GM21360 (cell line): ENCODE results near the gene PPEF1.
"Not testable (repeated sequence)": the region's sequence is repeated elsewhere in the genome, so short reads cannot be mapped to it uniquely, and the experiment has no call there.

Experiments
- ATAC-seq: cut with Tn5 transposase; IDR thresholded peaks from one replicate; pipeline ENCODE4 v1.9.1; 2021; ENCODE audit warnings: mild to moderate bottlenecking, moderate library complexity; ENCODE audit not compliant: unreplicated experiment

Gene PPEF1

DNA sequence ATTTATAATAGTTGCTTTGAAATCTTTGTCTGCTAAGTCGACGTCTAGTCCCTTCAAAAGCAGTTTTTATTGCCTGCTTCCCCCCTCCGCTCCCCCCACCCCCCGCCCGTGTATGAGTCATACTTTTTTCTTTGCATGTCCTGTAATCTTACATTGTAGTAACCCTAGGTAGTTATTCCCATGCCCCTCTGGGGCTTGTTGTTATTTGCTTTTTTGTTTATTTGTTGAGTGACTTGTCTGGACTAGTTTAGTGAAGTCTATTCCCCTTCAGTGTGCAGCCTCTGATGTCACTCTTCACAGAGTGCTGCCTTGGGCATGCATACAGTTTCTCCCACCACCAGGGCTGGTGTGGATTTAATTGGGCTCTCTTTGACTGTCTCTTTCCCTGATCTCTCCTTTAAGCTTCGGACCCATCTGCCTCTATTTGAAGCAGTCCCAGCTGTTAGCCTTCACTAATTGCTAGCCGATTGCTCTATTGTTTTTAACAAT, 86.2 kb downstream of the PPEF1 start:
- no peak for ATAC-seq

DNA sequence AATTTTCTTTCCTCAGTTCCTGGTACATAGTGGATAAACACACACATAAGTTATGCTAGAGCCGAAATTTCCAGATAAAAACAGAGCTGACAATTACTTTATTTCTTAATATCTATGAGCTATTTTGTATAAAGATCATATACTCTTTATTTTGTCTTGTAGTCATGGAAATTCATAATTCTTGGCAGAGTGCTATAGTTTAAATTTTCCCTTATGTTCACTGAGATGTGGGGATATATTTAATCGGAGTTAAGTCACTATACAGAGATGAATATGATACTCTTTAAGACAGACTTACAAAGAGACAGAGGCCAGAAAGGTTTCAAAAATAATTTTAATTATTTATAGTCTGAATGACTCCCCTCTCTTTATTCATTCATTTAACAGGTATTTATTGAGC, 89.7 kb downstream of the PPEF1 start:
- no peak for ATAC-seq

DNA sequence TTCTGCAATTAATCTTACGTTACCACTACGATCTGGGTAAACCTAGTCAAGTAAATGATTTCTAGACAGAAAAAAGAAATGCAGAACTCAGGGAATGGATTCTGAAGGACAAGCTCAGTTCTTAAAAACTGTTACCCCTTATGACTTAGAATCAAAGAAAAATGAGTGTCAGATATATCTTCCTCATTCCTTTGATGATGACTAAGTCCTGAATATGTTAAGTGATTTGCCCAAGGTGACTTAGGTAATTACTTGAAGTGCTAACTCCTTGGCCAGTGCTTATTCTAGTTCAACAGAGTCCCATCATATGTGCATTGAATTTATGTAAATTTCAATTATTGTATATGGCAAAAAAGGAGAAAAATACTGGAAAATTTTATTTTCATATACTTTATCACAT, 92.5 kb downstream of the PPEF1 start:
- no peak for ATAC-seq

DNA sequence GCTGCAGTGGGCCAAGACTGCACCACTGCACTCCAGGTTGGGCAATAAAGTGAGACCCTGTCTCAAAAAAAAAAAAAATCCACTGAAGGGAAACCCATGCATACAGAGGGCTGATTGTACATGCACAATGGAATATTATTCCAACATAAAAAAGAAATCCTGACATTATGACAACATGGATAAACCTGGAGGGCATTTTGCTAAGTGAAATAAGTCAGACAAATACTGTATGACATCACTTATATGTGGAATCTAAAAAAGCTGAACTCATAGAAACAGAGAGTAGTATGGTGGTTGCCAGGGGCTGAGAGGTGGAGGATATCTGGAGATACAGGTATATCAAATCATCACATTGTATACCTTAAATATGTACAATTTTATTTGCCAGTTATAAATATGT, 102.2 kb downstream of the PPEF1 start:
- no peak for ATAC-seq

DNA sequence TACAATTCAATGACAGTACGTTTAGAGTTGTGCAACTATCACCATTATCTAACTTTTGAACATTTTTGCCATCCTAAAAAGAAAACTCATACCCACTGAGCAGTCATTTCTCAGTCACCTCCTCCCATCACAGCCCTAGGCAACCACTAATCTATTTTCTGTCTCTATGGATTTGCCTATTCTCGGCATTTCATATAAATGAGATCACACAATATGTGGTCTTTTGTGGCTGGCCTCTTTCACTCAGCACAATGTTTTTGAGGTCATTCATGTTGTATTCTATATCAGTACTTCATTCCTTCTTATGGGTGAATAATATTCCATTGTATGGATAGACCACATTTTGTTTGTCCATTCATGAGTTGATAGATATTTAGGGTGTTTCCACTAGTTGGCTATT, 103.0 kb downstream of the PPEF1 start:
- ATAC-seq: no peak

DNA sequence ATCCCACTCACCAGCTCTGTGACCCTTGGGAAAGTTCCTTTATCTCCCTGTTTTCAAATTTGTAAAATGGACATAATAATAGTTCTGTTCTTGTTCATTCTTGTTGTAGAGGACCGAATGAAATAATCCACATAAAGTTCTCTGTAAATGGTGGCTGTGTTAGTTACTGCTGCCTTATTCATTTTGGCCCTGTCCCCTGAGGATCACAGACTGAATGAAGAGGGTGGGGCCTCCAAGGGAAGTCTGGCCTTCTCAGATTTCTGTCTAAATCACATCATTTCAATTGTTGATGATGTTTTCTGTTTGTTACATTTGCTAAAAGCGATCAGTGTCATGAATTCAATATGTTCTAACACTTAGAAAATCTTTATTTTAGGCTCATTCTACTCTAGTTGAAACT, 117.9 kb downstream of the PPEF1 start:
- no peak for ATAC-seq

DNA sequence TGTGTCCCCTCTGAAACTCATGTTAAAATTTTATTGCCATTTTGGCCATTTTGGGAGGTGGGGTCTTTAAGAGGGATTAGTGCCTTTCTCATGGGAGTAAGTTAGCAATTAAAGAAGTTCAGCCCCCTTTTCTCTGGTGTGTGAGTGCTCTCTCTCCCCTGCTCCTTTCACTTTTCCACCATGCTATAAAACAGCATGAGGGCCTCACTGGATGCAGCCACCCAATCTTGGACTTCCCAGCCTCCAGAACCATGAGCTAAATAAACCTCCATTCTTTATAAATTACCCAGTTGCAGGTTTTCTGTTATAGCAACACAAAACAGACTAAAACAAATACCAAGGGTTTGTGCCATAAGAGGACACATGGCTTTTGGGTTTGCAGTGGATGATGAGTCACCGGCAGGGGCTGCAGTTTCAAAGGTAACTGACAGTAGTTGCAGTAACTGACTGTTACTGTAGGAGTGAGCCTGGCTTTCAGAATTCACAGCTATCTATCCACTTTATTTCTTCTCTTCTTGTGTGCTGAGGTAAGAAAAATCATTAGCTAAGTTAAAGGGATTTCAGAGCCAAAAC, 121.5 kb downstream of the PPEF1 start:
- no peak for ATAC-seq

DNA sequence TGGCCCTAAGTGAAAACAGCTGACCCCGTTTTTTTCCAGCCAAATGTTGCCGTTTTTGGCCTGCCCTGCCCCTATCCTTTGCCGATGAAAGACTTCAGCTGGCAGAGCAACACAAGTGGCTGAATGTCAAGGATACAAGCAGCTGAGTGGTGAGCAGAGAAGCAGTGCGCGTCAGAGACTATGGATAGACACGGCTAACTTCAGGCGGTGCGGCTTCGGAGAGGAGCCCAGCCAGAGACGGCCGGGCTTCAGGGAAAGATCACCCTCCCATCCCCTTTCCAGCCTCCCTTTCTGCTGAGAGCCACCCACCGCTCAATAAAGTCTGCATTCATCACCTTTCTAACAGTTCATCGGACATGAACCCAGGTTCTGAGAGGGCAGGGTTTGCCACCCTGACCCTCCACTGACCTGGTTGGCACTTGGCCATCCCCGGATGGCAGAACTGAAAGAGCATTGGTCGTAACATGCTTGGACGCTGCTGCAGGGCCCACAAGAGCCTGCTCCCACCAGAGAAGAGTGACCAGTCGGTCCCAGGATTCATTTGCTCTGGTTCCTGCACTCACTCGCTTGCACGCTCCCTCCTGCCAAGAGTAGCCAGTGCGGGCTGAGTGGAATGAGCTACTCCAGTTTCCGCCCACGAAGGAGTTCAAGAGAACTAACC, 125.8 kb downstream of the PPEF1 start:
- ATAC-seq: no peak

DNA sequence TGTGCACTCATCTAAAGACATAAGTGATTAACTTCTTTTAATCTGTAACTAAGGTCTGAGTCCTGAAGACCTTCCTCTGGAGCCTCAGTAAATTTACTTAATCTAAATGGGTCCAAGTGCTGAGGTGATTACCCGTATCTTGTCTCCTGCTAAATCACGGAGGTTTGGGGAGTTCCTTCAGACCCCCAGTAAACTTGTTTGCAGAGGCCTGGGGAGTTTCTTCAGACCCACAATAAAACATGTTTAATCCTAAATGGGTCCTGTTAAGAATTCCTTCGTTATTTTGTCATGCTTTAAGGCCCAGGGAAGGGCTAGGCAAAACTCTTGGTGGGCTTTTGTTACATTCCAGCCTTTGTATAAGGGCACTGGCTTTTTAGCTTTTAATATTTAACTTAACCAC, 140.5 kb downstream of the PPEF1 start:
- not testable (repeated sequence) for ATAC-seq

DNA sequence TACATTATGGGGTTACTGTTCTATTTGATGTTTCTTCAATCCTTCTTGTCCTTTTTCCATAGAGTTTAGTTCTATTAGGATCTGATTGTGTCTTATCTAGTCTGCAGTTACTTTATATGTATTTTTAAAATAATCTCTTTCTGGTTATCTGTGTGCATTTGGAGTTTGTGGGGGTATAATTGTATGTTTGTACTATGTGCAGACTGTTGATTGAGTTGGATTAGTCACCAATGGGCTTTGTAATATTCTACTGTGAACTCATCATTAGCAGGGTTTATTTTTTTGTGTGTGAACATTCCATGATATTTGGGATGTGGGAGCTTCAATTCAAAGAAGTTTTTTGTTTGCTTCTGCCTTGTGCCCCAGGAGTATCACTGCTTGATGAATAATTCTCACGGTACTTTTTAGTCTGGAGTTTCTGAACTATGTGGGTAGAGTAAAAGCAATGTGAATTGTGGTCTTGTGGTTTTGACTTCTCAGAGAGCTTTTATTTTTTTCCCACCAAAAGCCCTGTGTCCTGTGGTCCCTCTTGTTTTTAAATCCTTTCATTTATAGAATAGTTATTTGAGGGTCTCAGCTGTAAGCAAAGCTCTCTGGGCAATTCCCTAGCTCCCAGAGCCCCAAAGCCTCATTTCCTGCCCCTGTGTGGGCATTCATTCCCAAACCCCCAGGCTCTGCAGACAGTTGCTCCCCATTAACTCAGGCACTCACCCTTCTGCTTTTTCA, 148.6 kb downstream of the PPEF1 start:
- ATAC-seq: peak; percentile 90

DNA sequence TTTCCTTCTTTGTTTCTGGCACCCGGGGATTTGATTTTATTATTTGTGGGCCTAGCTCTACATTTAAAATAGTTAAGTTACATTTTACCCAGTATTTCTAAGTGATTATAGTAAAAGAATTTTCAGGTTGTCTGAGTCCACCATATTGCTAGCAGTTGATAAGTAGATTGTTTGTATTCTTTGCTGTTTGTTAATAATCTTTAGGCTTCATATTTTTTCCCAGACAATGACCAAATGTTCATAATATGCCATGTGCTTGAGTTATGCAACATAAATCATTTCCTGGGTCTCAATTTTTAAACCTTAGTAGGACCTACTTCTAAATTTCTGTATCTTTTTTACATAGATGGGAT, 149.2 kb downstream of the PPEF1 start:
- ATAC-seq: no peak

DNA sequence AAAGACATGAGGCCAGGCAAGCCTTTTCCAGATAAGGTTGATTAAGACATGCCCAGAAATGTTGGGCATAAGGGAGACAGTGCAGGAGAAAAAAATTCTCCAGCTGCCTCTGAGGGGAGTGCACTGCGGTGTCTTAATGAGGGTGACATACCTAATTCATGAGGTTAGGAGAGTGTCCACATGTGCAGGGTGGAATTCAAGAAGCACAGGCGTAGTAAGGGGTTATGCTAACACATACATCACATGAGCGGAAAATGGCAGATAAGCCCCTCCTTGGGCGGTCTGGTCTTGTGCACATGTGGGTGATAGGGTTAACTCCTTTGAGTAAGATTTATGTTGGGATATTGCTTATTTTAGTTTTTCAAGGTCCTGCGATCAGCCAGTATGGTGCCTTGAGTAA, 154.1 kb downstream of the PPEF1 start:
- no peak for ATAC-seq

DNA sequence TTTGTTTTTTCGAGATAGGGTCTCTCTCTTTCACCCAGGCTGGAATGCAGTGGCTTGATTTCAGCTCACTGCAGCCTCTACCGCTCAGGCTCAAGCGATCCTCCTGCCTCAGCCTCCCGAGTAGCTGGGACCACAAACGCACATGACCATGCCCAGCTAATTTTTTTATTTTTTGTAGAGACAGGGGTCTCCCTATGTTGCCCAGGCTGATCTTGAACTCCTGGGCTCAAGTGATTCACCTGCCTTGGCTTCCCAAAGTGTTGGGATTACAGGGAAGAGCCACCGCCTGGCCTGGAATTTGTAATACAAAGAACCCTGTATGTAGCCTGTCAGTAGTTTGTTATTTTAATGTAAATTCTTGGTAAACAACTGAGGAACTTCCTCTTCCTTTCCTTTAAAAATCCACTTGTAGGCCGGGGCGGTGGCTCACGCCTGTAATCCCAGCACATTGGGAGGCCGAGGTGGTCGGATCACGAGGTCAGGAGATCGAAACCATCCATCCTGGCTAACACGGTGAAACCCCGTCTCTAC, 157.0 kb downstream of the PPEF1 start:
- no peak for ATAC-seq

DNA sequence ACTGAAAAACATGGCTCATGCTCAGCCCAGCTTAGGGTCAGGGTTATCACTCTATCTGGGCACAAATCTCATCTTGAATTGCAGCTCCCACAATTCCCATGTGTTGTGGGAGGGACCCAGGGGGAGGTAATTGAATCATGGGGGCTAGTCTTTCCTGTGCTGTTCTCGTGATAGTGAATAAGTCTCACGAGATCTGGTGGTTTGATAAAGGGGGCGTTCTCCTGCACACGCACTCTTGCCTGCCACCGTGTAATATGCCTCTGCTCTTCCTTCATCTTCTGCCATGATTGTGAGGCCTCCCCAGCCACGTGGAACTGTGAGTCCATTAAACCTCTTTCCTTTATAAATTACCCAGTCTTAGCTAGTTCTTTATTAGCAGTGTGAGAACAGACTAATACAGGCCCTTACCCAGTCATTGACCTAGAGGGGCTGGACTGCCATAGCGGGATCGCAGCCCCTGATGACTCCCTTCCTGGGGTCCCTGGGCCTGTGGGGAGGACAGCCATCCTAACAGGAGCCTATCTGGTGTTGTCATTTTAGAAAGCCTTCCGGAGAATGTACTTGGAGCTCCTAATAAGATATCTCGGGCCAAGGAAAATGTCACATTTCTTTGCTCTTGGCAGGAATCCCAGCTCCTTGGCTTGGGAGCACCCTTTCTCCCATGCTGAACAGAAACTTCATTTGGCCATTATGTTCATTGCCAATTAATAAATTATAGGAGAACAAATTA, 163.9 kb downstream of the PPEF1 start:
- no peak for ATAC-seq

DNA sequence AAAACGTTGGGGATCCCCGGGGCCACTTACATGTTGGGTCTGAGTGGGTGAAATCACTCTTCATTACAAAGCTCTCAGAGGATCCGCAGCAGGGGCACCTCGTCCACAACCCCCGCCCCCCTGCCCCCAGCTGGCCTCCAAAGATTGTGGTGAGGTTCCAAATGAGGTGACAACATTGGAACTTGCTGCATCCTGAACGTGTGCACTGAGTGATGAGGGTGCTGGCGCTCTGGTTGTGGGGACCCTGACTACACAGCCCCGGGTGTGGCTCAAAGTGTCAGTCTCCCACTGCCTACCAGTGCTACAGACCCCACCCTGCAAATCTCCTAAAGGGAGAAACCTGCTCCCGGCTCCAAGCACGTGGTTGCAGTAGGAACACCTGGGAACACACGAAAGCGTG, 164.5 kb downstream of the PPEF1 start:
- no peak for ATAC-seq

DNA sequence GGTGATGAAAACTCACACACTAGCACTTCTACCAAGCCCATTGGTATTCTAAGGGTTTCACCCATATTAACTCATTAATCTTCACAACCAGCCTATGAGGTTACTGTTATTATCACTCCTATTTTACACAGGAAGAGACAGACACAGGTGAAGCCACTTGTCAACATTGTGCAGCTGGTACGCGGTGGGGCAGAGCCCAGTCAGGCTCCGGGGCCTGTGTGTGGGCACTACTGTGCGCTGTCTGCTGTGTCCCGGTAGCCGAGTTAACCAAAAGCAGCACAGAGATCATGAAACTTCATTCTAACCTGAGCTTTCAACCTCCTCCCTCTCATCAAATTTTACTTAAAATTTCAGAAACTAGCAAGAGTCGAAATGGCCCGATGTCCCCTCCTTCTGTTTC, 165.2 kb downstream of the PPEF1 start:
- ATAC-seq: no peak

DNA sequence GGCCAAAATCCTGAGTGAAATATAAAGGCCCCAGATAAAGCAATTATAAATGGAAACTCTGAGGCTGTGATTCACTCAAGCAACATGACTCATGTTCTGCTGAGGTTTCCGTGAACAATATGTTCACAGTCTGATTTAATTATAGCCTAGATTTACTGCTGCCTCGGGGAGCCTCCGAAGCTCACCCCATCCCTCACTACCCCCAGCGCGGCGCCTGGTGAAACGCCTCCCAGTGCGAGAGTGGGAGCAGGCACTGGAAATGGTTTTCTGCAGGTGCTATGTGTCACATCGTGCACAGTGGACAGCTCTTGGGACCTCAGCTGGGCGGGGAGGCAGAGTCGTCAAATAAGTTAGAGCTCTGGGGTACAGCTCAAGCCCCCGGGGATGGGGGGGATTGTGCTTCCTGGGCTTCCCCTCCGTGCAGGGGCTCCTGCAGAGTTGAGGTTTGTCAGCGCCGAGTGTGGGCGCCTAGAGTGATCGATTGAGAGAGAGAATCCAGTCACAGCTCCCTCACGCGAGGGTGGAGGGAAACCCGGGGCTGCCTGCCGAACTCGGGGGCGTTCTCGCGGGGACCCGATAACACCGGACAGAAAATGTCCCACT, 165.8 kb downstream of the PPEF1 start:
- no peak for ATAC-seq

DNA sequence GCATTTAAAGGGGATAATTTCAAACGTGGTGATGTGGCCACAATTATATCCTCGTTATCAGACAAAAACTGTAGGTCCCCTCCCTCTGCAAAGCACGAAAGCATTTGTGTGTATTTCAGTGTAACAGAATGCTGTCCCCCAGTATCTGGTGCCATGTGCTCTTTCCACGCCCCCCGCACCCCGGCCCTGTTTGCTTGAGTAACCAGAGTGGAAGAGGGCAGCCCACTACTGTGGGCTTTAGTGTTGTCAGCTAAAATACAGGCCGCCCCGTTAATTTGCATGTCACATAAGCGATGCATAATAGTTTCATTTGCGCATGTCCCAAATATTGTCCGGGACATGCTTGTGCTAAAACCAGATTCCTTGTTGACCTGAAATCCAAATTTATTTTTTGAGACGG, 166.4 kb downstream of the PPEF1 start:
- ATAC-seq: no peak

DNA sequence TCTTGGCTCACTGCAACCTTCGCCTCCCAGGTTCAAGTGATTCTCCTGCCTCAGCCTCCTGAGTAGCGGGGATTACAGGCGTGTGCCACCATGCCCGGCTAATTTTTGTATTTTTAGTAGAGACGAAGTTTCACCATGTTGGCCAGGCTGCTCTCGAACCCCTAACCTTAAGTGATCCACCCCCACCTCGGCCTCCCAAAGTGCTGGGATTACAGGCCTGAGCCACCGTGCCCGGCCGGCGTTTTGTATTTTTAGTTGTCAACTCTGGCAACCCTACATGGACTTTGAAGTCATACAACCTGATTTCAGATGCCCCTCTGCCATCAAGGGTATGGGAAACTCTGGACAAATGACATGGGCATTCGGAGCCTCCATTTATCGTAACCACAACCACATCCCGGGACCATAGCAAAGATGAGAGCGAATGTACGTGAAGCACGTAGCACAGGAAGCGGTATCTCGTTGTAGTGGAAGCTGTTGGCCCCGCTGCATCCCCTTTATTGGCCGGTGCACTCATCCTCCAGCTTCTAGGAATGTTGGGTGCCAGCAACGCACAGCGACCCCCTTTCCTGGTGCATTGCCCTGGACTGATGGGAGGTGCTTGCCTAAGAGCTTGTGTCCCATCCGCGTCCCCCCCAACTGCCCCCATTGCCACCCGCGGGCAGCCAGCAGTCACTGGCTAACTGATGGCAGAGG, 167.3 kb downstream of the PPEF1 start:
- ATAC-seq: no peak

DNA sequence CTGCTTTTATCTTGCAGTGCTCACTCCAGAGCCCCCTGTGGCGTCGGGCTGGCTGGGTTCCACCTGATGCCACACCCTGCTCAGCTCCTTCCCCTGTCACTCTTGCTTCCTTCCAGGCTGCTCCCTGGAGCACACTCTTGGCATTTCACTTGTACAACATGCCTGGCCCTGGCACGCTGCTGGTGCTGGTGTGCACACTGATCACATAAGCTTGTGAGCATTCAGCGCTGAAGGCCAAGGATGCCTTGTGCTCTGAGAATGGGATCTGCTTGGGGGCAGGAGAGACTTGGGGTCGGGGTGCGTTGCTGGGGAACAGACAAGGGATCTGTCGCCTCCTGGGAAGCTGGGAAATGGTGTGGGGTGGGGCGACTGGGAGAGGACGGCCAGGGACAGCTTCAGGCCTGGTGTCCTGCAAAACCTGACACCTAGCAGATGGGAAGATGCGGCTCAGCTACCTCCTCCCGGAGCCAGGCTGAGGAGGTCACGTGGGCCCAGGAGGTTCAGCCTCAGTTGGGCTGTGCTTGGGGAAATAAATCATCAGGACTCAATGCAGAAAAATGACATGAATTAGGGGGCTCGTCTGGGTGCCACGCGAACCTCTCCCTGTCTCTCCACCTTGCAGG, 167.9 kb downstream of the PPEF1 start:
- ATAC-seq: no peak
